K562 (cell line): ENCODE data around the gene BPIFB2. TPM values are rescaled to one million over a fixed set of nuclear protein-coding genes. Genes with fewer than 3 reads are reported as not detected.

Experiments
- ATAC-seq: fragments of 200-7000 bp; cut with Tn5 transposase; 3 replicates; pipeline ENCODE4 v1.9.1; 2020; ENCODE audit warnings: moderate library complexity
- BruUV-seq: library from RNA; stranded (reverse); fragments of 400-500 nt; replicated peaks from 2 replicates; lab custom pipeline; 2021; lab: Mats Ljungman, UMichigan
- CTCF ChIA-PET: fragments of 300-600 bp; formaldehyde crosslinking; extraction: SDS; loops from one replicate; lab custom pipeline; 2021; ENCODE audit warnings: low intra/inter-chr PET ratio; lab: Yijun Ruan, JAX
- POLR2A ChIA-PET: fragments of 300-600, 350-650 bp; sonication (Branson Sonifier 250); formaldehyde crosslinking; extraction: SDS; loops from one replicate; lab custom pipeline; 2021; ENCODE audit warnings: antibody characterized with exemption, inconsistent platforms; lab: Yijun Ruan, JAX
- DNase-seq, 4 experiments: peaks; one replicate each; pipeline versions ENCODE4 v3.0.0 to v3.0.0-alpha.2; 2011 to 2018; ENCODE audit warnings: low spot score in 3 of 4, mixed read lengths in 3 of 4; ENCODE audit errors: extremely low read depth in 1 of 4
- FAIRE-seq: peaks from 2 replicates; lab custom pipeline; 2011; peaks lifted over from hg19 to GRCh38; lab: Jason Lieb, UNC
- H2AFZ ChIP-seq: 2 replicates; pipeline ENCODE4 v1.6.0; 2011; ENCODE audit warnings: low read depth, low read length, control low read depth, inconsistent platforms
- H3K27ac ChIP-seq: fragments of 200-600 bp; 3 replicates; pipeline ENCODE4 v1.8.0; 2011; ENCODE audit warnings: low read depth, mild to moderate bottlenecking, control low read depth, inconsistent platforms, low read length, moderate library complexity, mixed read lengths; ENCODE audit errors: extremely low read depth
- H3K27me3 ChIP-seq, 2 experiments: fragments of 300-600 bp in 1 of 2; 2 replicates in 1 of 2; 3 replicates in 1 of 2; pipeline versions ENCODE4 v1.6.0 to v1.8.0; 2011; ENCODE audit warnings: inconsistent platforms in 2 of 2, low read length in 2 of 2, mild to moderate bottlenecking in 1 of 2, mixed read lengths in 1 of 2, moderate library complexity in 1 of 2; ENCODE audit not compliant: control insufficient read depth in 2 of 2, insufficient read depth in 2 of 2
- H3K36me3 ChIP-seq: fragments of 300-600 bp; 3 replicates; pipeline ENCODE4 v1.8.0; 2011; ENCODE audit warnings: mild to moderate bottlenecking, low read length, inconsistent platforms; ENCODE audit not compliant: control insufficient read depth, insufficient read depth
- H3K4me1 ChIP-seq, 2 experiments: fragments of 200-600 bp in 1 of 2; replicated peaks in 1 of 2; 2 replicates in 1 of 2; 3 replicates in 1 of 2; pipeline versions ENCODE4 v1.5.1 to v1.8.0; 2011; ENCODE audit warnings: inconsistent platforms in 2 of 2, low read length in 2 of 2, mild to moderate bottlenecking in 1 of 2, mixed read lengths in 1 of 2, moderate library complexity in 1 of 2; ENCODE audit not compliant: control insufficient read depth in 2 of 2, insufficient read depth in 2 of 2
- H3K4me2 ChIP-seq: 2 replicates; pipeline ENCODE4 v1.6.1; 2011; ENCODE audit warnings: low read length, control low read depth, inconsistent platforms, mixed read lengths; ENCODE audit not compliant: insufficient read depth
- H3K4me3 ChIP-seq: fragments of 200-600 bp; sonication (generic), shearing (Covaris generic); 2 replicates; pipeline ENCODE4 v1.5.1; 2016; ENCODE audit warnings: control low read depth, inconsistent platforms
- H3K79me2 ChIP-seq: fragments of 200-600 bp; 3 replicates; pipeline ENCODE4 v1.8.0; 2011; ENCODE audit warnings: low read length, inconsistent platforms; ENCODE audit not compliant: control insufficient read depth, insufficient read depth
- H3K9ac ChIP-seq, 2 experiments: 2 replicates each; pipeline versions ENCODE4 v1.6.0 to v1.6.1; 2011; ENCODE audit warnings: low read depth in 2 of 2, low read length in 2 of 2, control low read depth in 1 of 2, inconsistent platforms in 1 of 2, mild to moderate bottlenecking in 1 of 2, mixed read lengths in 1 of 2; ENCODE audit not compliant: insufficient read depth in 1 of 2
- H3K9me1 ChIP-seq: one replicate; pipeline ENCODE4 v1.6.0; 2011; ENCODE audit warnings: inconsistent platforms, mild to moderate bottlenecking, low read length, moderate library complexity; ENCODE audit not compliant: control insufficient read depth, insufficient read depth
- H3K9me3 ChIP-seq: replicated peaks from 2 replicates; pipeline ENCODE4 v1.5.1; 2011; ENCODE audit warnings: low read depth, low read length, inconsistent platforms; ENCODE audit not compliant: control insufficient read depth, insufficient read depth
- H4K20me1 ChIP-seq: replicated peaks from 2 replicates; pipeline ENCODE4 v1.6.1; 2011; ENCODE audit warnings: low read length, inconsistent platforms, mixed read lengths; ENCODE audit not compliant: control insufficient read depth, insufficient read depth
- CBX2 ChIP-seq: fragments of 200-600 bp; sonication (generic); IDR thresholded peaks from one replicate; pipeline ENCODE4 v1.6.1; 2012; ENCODE audit warnings: mild to moderate bottlenecking, low read length, inconsistent platforms; ENCODE audit not compliant: insufficient read depth, poor library complexity, severe bottlenecking
- CCAR2 ChIP-seq: fragments of 200-400 bp; formaldehyde crosslinking; IDR thresholded peaks from 2 replicates; pipeline ENCODE4 v1.6.1; 2017; ENCODE audit warnings: mild to moderate bottlenecking, low read depth, low read length
- CREM ChIP-seq: IDR thresholded peaks from 2 replicates; pipeline ENCODE4 v1.6.1; 2014; ENCODE audit warnings: antibody characterized with exemption, low read depth
- GATAD2A ChIP-seq: fragments of 450-650 bp; IDR thresholded peaks from 2 replicates; pipeline ENCODE4 v1.6.1; 2017
- MCM3 ChIP-seq: fragments of 450-650 bp; IDR thresholded peaks from 2 replicates; pipeline ENCODE4 v1.6.1; 2016
- MCM7 ChIP-seq, 2 experiments: fragments of 450-650 bp; IDR thresholded peaks; 2 replicates each; pipeline ENCODE4 v1.6.1; 2016 to 2018
- POU5F1 ChIP-seq: fragments of 150-350 bp; IDR thresholded peaks from 2 replicates; pipeline ENCODE4 v1.6.1; 2014; ENCODE audit warnings: borderline replicate concordance, low read length, low read depth, mild to moderate bottlenecking; ENCODE audit not compliant: partially characterized antibody
- RBM17 ChIP-seq: fragments of 200-400 bp; formaldehyde crosslinking; IDR thresholded peaks from 2 replicates; pipeline ENCODE4 v1.6.1; 2017; ENCODE audit warnings: low read depth, mild to moderate bottlenecking, low read length, borderline replicate concordance
- SIX5 ChIP-seq, 2 experiments: IDR thresholded peaks; 2 replicates each; pipeline ENCODE4 v1.6.1; 2011; ENCODE audit warnings: low read length in 2 of 2, borderline replicate concordance in 1 of 2, low read depth in 1 of 2, mild to moderate bottlenecking in 1 of 2, moderate library complexity in 1 of 2; ENCODE audit not compliant: insufficient read depth in 1 of 2
- SMC3 ChIP-seq: conservative IDR thresholded peaks from 2 replicates; pipeline ENCODE4 v1.6.1; 2011; ENCODE audit warnings: low read depth, low read length, improper control_type of control experiment; ENCODE audit not compliant: insufficient read depth
- TBP ChIP-seq: optimal IDR thresholded peaks from 2 replicates; pipeline ENCODE3; 2011; ENCODE audit warnings: low read depth, low read length, improper control_type of control experiment
- WGBS: fragments of 100-300 bp; shearing (Covaris generic); methylation state at CpG from one replicate; pipeline ENCODE4 v1.1.6; 2016; ENCODE audit warnings: low coverage, mixed read lengths; ENCODE audit not compliant: insufficient coverage; ENCODE audit errors: missing lambda C conversion rate; 5-methylcytosine and 5-hydroxymethylcytosine counted together
- in situ Hi-C: fragments of 300-500 bp; cut with MboI; formaldehyde crosslinking; loops from 4 replicates; pipeline ENCODE4 v1.15.0; 2018; ENCODE audit warnings: inconsistent platforms, mixed read lengths
- intact Hi-C: fragments of 100-400 bp; cut with micrococcal nuclease; formaldehyde crosslinking; loops from 2 replicates; pipeline ENCODE4 v1.14.2; 2022
- polyA plus RNA-seq, 8 experiments: library from polyadenylated mRNA; depleted of rRNA in 4 of 8; stranded (reverse) in 5 of 8; unstranded in 3 of 8; fragments of >200 nt; fragmentation: Nextera tagmentation in 2 of 8; fragmentation: Illumina TruSeq in 1 of 8; extraction: Ambion mirVana in 2 of 8; extraction: Trizol in 1 of 8; gene quantifications; 2 replicates each; pipeline versions ENCODE4 v1.2.1 to v1.2.3, GENCODE V29; 2011 to 2014; ENCODE audit warnings: inconsistent platforms in 1 of 8, missing spikeins in 1 of 8
- total RNA-seq, 7 experiments: library from RNA; depleted of rRNA in 6 of 7; stranded (reverse); fragments of >200 nt in 6 of 7; fragmentation: Illumina TruSeq in 2 of 7; extraction: Trizol in 2 of 7; gene quantifications; 2 replicates each; pipeline versions ENCODE4 v1.2.1 to v1.2.3, GENCODE V29; 2011 to 2021; ENCODE audit warnings: low replicate concordance in 1 of 7
- TF ChIP-seq, protein P1 (sequence below): sonication (generic); formaldehyde crosslinking; IDR thresholded peaks from 2 replicates; pipeline ENCODE4 v1.8.0; 2022; ENCODE audit warnings: missing genetic modification reagents, mild to moderate bottlenecking, moderate library complexity, borderline replicate concordance
- TF ChIP-seq, protein P2 (sequence below): fragments of 250-450 bp; sonication (Bioruptor Pico); IDR thresholded peaks from 2 replicates; pipeline ENCODE4 v1.8.0; 2022; ENCODE audit warnings: inconsistent platforms, mild to moderate bottlenecking, moderate library complexity, borderline replicate concordance
- TF ChIP-seq, protein P3 (sequence below), 3 experiments: fragments of 200-800 bp in 1 of 3; fragments of 250-450 bp in 1 of 3; fragments of 450-650 bp in 1 of 3; sonication (Bioruptor Pico) in 1 of 3; sonication (Bioruptor generic) in 1 of 3; formaldehyde crosslinking in 1 of 3; IDR thresholded peaks; 2 replicates each; pipeline versions ENCODE4 v1.6.1 to v1.8.0; 2016 to 2022; ENCODE audit warnings: mild to moderate bottlenecking in 2 of 3, missing genetic modification characterization in 2 of 3, missing compliant biosample characterization in 1 of 3, moderate library complexity in 1 of 3

The BPIFB2 gene
- total and polyA plus RNA-seq, 9 of the 15 experiments (the other 6 are each of a cell fraction or from before 2014, with no cell fraction given): not detected

DNA sequence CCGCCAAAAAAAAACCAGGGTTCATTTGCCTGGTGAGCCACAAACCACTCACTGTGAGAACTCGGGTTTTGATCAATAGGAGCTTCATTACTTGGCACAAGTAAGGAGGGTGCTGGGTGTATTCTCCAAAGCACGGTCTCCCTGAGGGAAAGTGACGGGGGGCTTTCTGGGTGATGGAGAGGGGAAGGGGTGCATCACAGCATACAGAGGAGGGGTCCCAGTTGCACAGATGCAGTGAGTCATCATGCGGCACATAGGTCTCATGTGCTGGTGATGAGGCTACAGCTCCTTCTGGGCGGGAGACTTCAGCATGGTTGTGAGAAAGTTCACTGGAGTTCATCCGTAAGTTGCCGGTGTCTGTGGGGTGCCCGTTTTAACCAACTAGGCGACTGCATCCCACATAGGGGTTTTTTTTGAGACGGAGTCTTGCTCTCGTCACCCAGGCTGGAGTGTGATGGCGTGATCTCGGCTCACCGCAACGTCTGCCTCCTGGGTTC is 39.5 kb upstream of the BPIFB2 start:
- no peak for ATAC-seq
- H3K27ac ChIP-seq: no peak overlapping the region
- TF ChIP-seq TBP: no peak
- TF ChIP-seq CBX2: no peak
- TF ChIP-seq SIX5 (IDR thresholded peaks at IDR 0.05; ENCODE audit: borderline replicate concordance in 1 of 2, insufficient read depth in 1 of 2, low read depth in 1 of 2, low read length in 2 of 2): no peak
- TF ChIP-seq SMC3: no peak
- TF ChIP-seq CREM: no peak
- no peak for TF ChIP-seq RBM17
- TF ChIP-seq MCM3: no peak
- TF ChIP-seq MCM7 (IDR thresholded peaks at IDR 0.05): no peak
- TF ChIP-seq, protein P1, sequence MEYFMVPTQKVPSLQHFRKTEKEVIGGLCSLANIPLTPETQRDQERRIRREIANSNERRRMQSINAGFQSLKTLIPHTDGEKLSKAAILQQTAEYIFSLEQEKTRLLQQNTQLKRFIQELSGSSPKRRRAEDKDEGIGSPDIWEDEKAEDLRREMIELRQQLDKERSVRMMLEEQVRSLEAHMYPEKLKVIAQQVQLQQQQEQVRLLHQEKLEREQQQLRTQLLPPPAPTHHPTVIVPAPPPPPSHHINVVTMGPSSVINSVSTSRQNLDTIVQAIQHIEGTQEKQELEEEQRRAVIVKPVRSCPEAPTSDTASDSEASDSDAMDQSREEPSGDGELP (CRISPR knock-in tag): no peak
- no peak for TF ChIP-seq POU5F1
- TF ChIP-seq CCAR2: no peak
- no peak for TF ChIP-seq GATAD2A
- TF ChIP-seq, protein P2, sequence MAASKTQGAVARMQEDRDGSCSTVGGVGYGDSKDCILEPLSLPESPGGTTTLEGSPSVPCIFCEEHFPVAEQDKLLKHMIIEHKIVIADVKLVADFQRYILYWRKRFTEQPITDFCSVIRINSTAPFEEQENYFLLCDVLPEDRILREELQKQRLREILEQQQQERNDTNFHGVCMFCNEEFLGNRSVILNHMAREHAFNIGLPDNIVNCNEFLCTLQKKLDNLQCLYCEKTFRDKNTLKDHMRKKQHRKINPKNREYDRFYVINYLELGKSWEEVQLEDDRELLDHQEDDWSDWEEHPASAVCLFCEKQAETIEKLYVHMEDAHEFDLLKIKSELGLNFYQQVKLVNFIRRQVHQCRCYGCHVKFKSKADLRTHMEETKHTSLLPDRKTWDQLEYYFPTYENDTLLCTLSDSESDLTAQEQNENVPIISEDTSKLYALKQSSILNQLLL (CRISPR knock-in tag): no peak
- TF ChIP-seq, protein P3, sequence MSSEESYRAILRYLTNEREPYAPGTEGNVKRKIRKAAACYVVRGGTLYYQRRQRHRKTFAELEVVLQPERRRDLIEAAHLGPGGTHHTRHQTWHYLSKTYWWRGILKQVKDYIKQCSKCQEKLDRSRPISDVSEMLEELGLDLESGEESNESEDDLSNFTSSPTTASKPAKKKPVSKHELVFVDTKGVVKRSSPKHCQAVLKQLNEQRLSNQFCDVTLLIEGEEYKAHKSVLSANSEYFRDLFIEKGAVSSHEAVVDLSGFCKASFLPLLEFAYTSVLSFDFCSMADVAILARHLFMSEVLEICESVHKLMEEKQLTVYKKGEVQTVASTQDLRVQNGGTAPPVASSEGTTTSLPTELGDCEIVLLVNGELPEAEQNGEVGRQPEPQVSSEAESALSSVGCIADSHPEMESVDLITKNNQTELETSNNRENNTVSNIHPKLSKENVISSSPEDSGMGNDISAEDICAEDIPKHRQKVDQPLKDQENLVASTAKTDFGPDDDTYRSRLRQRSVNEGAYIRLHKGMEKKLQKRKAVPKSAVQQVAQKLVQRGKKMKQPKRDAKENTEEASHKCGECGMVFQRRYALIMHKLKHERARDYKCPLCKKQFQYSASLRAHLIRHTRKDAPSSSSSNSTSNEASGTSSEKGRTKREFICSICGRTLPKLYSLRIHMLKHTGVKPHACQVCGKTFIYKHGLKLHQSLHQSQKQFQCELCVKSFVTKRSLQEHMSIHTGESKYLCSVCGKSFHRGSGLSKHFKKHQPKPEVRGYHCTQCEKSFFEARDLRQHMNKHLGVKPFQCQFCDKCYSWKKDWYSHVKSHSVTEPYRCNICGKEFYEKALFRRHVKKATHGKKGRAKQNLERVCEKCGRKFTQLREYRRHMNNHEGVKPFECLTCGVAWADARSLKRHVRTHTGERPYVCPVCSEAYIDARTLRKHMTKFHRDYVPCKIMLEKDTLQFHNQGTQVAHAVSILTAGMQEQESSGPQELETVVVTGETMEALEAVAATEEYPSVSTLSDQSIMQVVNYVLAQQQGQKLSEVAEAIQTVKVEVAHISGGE (CRISPR knock-in tag; IDR thresholded peaks at IDR 0.05): no peak
- TF ChIP-seq, all 486 proteins: peak for 0
- intact Hi-C loops: no loop called here
- ChIA-PET CTCF (no interaction called here), POLR2A (interaction anchor here (0.8 kb wide), 1 partner anchor 23 kb away, joined by 4 read pairs; no protein-coding TSS in a partner anchor)
- peaks cover 5 to 8% of the 10 kb centered on the region in 2 experiments; a peak in 3 of 5 replicates for H3K4me1 ChIP-seq
- H2AFZ ChIP-seq: no peak overlapping the region
- BruUV-seq: no TSS peak
- WGBS: 3% methylated on average over 12 of the region's 16 CpGs
- no peak overlapping the region for H3K4me2 ChIP-seq
- peaks cover 28 to 64% of the 10 kb centered on the region in 2 experiments for H3K27me3 ChIP-seq
- no peaks in the 10 kb centered on the region for H3K9me1 ChIP-seq
- no peaks in the 10 kb centered on the region for H3K36me3 ChIP-seq
- H3K9me3 ChIP-seq: no peaks in the 10 kb centered on the region
- H4K20me1 ChIP-seq: no peaks in the 10 kb centered on the region; the same call in 1 of the 2 replicates
- DNase-seq (no peak), FAIRE-seq (no peak)
- no peak overlapping the region for H3K9ac ChIP-seq
- H3K79me2 ChIP-seq: no peaks in the 10 kb centered on the region
- in situ Hi-C loops: no loop called here
- H3K4me3 ChIP-seq: no peak overlapping the region
